ENCODE data around the gene GPR39. TPM values are rescaled to one million over a fixed set of nuclear protein-coding genes. Genes with fewer than 3 reads are reported as not detected.

Gene GPR39
- polyA plus RNA-seq, 2 of the 4 experiments (the other 2 are of a cell fraction), result 11.3 to 11.8 TPM

GRCh38 chr2:132595186-132595585, 178.6 kb downstream of the GPR39 start:
- no peak for DNase-seq (ENCODE audit: low read depth in 1 of 2, low spot score in 1 of 2)
- no peak for ATAC-seq
- TF ChIP-seq ESRRA (IDR thresholded peaks at IDR 0.05; ENCODE audit: borderline replicate concordance, low read length), result no peak
- TF ChIP-seq ELK1 (IDR thresholded peaks at IDR 0.05; ENCODE audit: low read depth, low read length), result no peak
- TF ChIP-seq USF2 (IDR thresholded peaks at IDR 0.05), result no peak
- no peak for TF ChIP-seq RARB (CRISPR knock-in tag; IDR thresholded peaks at IDR 0.05)
- Histone ChIP-seq H3K4me2 (no peak overlapping the region), H3K9me3 (no peaks in the 10 kb centered on the region), H3K4me1 (0 out of 3 replicates have a peak, but pooled peaks cover 5% of the 10 kb centered on the region), H3K27ac (no peak overlapping the region), H3K4me3 (no peak overlapping the region)
- POLR2A ChIA-PET, result no interaction called here
- FAIRE-seq, result no peak
- WGBS (ENCODE audit: missing lambda C conversion rate), result 92% methylated on average over 6 of the region's 6 CpGs
- CTCF ChIA-PET, result no interaction called here

GRCh38 chr2:132595693-132596092, 179.1 kb downstream of the GPR39 start:
- no peak for ATAC-seq
- 93% methylated on average over 2 of the region's 2 CpGs for WGBS (ENCODE audit: missing lambda C conversion rate)
- no peak overlapping the region for H3K4me3 ChIP-seq
- H3K4me1 ChIP-seq, result 0 out of 3 replicates have a peak, but pooled peaks cover 5% of the 10 kb centered on the region
- DNase-seq (ENCODE audit: low read depth in 1 of 2, low spot score in 1 of 2), result no peak
- POLR2A ChIA-PET, result no interaction called here
- no peak for FAIRE-seq
- no peak overlapping the region for H3K4me2 ChIP-seq
- CTCF ChIA-PET, result no interaction called here
- H3K27ac ChIP-seq, result no peak overlapping the region
- TF ChIP-seq HOXB13 (CRISPR knock-in tag; IDR thresholded peaks at IDR 0.05; ENCODE audit: low read depth) (no peak), POLR2A (IDR thresholded peaks at IDR 0.05; ENCODE audit: low read length) (no peak), E2F6 (IDR thresholded peaks at IDR 0.05; ENCODE audit: borderline replicate concordance, low read depth) (no peak), GATA3 (IDR thresholded peaks at IDR 0.05; ENCODE audit: borderline replicate concordance) (no peak), HOXB5 (CRISPR knock-in tag; IDR thresholded peaks at IDR 0.05) (no peak), RAD21 (conservative IDR thresholded peaks at IDR 0.05 in 1 of 2, IDR thresholded peaks at IDR 0.05 in 1 of 2) (no peak), EP300 (IDR thresholded peaks at IDR 0.05) (no peak)
- H3K9me3 ChIP-seq, result no peaks in the 10 kb centered on the region

GRCh38 chr2:132597166-132597565, 180.6 kb downstream of the GPR39 start:
- no peak for FAIRE-seq
- ChIA-PET POLR2A (no interaction called here), CTCF (no interaction called here)
- no peak overlapping the region for H3K4me2 ChIP-seq
- H3K27ac ChIP-seq, result no peak overlapping the region
- H3K4me1 ChIP-seq, result 0 out of 3 replicates have a peak, but pooled peaks cover 5% of the 10 kb centered on the region
- no peak for DNase-seq (ENCODE audit: low read depth in 1 of 2, low spot score in 1 of 2)
- TF ChIP-seq HES2 (IDR thresholded peaks at IDR 0.05), result no peak
- no peak for ATAC-seq
- H3K4me3 ChIP-seq, result no peak overlapping the region
- H3K9me3 ChIP-seq, result no peaks in the 10 kb centered on the region

- no peak overlapping the region for H3K4me2 ChIP-seq
- no peak overlapping the region for H3K27ac ChIP-seq
- ATAC-seq (no peak), FAIRE-seq (no peak), DNase-seq (ENCODE audit: low read depth in 1 of 2, low spot score in 1 of 2) (no peak)
- no peak overlapping the region for H3K4me3 ChIP-seq
- 0 out of 3 replicates have a peak, but pooled peaks cover 5% of the 10 kb centered on the region for H3K4me1 ChIP-seq
- no peaks in the 10 kb centered on the region for H3K9me3 ChIP-seq
- ChIA-PET POLR2A (no interaction called here), CTCF (interaction anchor here (0.9 to 1.2 kb wide), 2 partner anchors 12 to 18 kb away, joined by 3 to 4 read pairs; no protein-coding TSS in a partner anchor)
- WGBS (ENCODE audit: missing lambda C conversion rate), result 100% methylated on average over 1 of the region's 1 CpG
- TF ChIP-seq NPAS2 (CRISPR knock-in tag; IDR thresholded peaks at IDR 0.05; ENCODE audit: borderline replicate concordance) (no peak), KDM1A (IDR thresholded peaks at IDR 0.05; ENCODE audit: low read depth) (no peak), CEBPB (IDR thresholded peaks at IDR 0.05) (no peak), ESRRA (IDR thresholded peaks at IDR 0.05; ENCODE audit: borderline replicate concordance, low read length) (no peak), CTCF (IDR thresholded peaks at IDR 0.05) (no peak), PHF8 (IDR thresholded peaks at IDR 0.05; ENCODE audit: borderline replicate concordance, low read depth) (no peak), JUN (IDR thresholded peaks at IDR 0.05) (no peak), ATOH8 (CRISPR knock-in tag; IDR thresholded peaks at IDR 0.05; ENCODE audit: low read depth) (no peak), PBX3 (IDR thresholded peaks at IDR 0.05) (no peak), HEYL (CRISPR knock-in tag; IDR thresholded peaks at IDR 0.05) (no peak), RAD21 (conservative IDR thresholded peaks at IDR 0.05 in 1 of 2, IDR thresholded peaks at IDR 0.05 in 1 of 2) (no peak), ELK1 (IDR thresholded peaks at IDR 0.05; ENCODE audit: low read depth, low read length) (no peak), JUNB (IDR thresholded peaks at IDR 0.05) (no peak), EHMT2 (IDR thresholded peaks at IDR 0.05; ENCODE audit: low read depth) (no peak)
These were observed 181.2 kb downstream of the GPR39 start for GRCh38 chr2:132597831-132598230.

Data from A549 (cell line).